HT-29 (cell line): ENCODE measurements around the gene ZBTB25. TPM values are rescaled to one million over a fixed set of nuclear protein-coding genes. Genes with fewer than 3 reads are reported as not detected.

ENCODE experiments used
- DNase-seq: peaks from one replicate; pipeline ENCODE4 v3.0.0-alpha.2; 2015; ENCODE audit warnings: low spot score
- total RNA-seq: library from RNA; depleted of rRNA; stranded (reverse); fragments of >200 nt; shearing (Covaris generic); gene quantifications from 2 replicates; pipeline ENCODE4 v1.2.3, GENCODE V29; 2014

The ZBTB25 gene
- total RNA-seq, 1 experiment from 2014 or later, result 4.9 TPM

- peak; percentile 49 for DNase-seq
Measured at GRCh38 chr14:64478634-64479250, 24.9 kb downstream of the ZBTB25 start.

GRCh38 chr14:64476438-64476837 lies 27.2 kb downstream of the ZBTB25 start:
- no peak for DNase-seq

GRCh38 chr14:64475585-64476273 lies 27.9 kb downstream of the ZBTB25 start:
- DNase-seq, result no peak

GRCh38 chr14:64474698-64475097 lies 28.9 kb downstream of the ZBTB25 start:
- DNase-seq, result no peak

GRCh38 chr14:64474041-64474440 lies 29.6 kb downstream of the ZBTB25 start:
- no peak for DNase-seq

- DNase-seq, result no peak
Measured at GRCh38 chr14:64468451-64468850, 35.2 kb downstream of the ZBTB25 start.

- DNase-seq, result no peak
Measured at GRCh38 chr14:64467566-64467965, 36.1 kb downstream of the ZBTB25 start.

- no peak for DNase-seq
Measured at GRCh38 chr14:64467101-64467500, 36.5 kb downstream of the ZBTB25 start.

- peak; percentile 19 for DNase-seq
Measured at GRCh38 chr14:64465831-64466554, 37.6 kb downstream of the ZBTB25 start.

GRCh38 chr14:64465191-64465822 lies 38.3 kb downstream of the ZBTB25 start, which contains the start of gene AKAP5:
Gene AKAP5, plus strand, starts transcription at chr14:64465499. Its CDS starts 2,896 bp downstream, at chr14:64468395.
- DNase-seq, result no peak

- peak; percentile 14 for DNase-seq
Measured at GRCh38 chr14:64464651-64465050, 39.0 kb downstream of the ZBTB25 start.

- no peak for DNase-seq
Measured at GRCh38 chr14:64463873-64464272, 39.8 kb downstream of the ZBTB25 start.

- DNase-seq, result no peak
Measured at GRCh38 chr14:64463195-64463594, 40.4 kb downstream of the ZBTB25 start.

GRCh38 chr14:64461221-64461620 lies 42.4 kb downstream of the ZBTB25 start:
- DNase-seq, result no peak

- DNase-seq, result no peak
Measured at GRCh38 chr14:64459405-64460136, 44.1 kb downstream of the ZBTB25 start.

GRCh38 chr14:64454671-64455070 lies 49.0 kb downstream of the ZBTB25 start:
- no peak for DNase-seq

GRCh38 chr14:64450255-64450654 lies 53.4 kb downstream of the ZBTB25 start:
- DNase-seq, result no peak

GRCh38 chr14:64447876-64448670 lies 55.6 kb downstream of the ZBTB25 start:
- DNase-seq, result no peak

- DNase-seq, result no peak
Measured at GRCh38 chr14:64444984-64445845, 58.4 kb downstream of the ZBTB25 start.

GRCh38 chr14:64444140-64444539 lies 59.5 kb downstream of the ZBTB25 start:
- DNase-seq, result no peak
